ENCODE measurements around the gene CCSER1.

DNA sequence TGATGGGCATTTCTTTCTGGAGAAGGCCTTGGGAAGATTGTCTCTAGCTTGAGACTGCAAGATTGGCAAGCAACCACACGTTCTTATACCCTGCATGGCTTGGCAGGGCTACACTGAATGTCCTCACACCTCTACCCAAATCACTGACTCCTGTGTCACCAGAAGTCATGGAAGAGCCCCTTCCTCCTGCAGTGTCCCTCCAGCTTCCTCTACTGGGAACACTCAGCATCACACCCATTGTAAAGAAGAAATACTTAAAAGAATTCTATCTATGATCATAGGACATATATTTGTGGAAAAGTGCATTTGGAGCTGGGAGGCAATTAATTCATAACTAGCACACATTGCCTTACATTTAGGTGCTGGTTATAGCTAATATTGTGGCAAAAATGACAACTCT, 113.1 kb downstream of the CCSER1 start:
- no peak for TF ChIP-seq CTCF (IDR thresholded peaks at IDR 0.05; ENCODE audit: insufficient read depth, low read length, poor library complexity, severe bottlenecking)
- TF ChIP-seq EZH2phosphoT487 (conservative IDR thresholded peaks at IDR 0.05; ENCODE audit: low read length), result no peak

Data from SU-DHL-6 (cell line).